Heart right ventricle (tissue), 16 donors: ENCODE data around the gene SELPLG. TPM values are rescaled to one million over a fixed set of nuclear protein-coding genes. Genes with fewer than 3 reads are reported as not detected.

ENCODE experiments used
- ATAC-seq, 8 donors: fragments of 200-7000 bp; cut with Tn5 transposase; one replicate each; pipeline ENCODE4 v1.9.1; 2020; ENCODE audit warnings: mild to moderate bottlenecking in 8 of 8, moderate library complexity in 8 of 8, moderate number of reproducible peaks in 1 of 8
- DNase-seq, 2 donors: peaks; one replicate each; pipeline ENCODE4 v3.0.0-alpha.2; 2020
- H3K27ac ChIP-seq, 10 donors: fragments of 200-600 bp; sonication (generic) in 2 of 10; one replicate each; pipeline versions ENCODE4 v1.5.0 to v1.8.0; 2020 to 2022; ENCODE audit warnings: mild to moderate bottlenecking in 3 of 10
- H3K27me3 ChIP-seq, 7 donors: fragments of 200-600 bp; one replicate each; pipeline ENCODE4 v1.8.0; 2021 to 2022; ENCODE audit warnings: mild to moderate bottlenecking in 2 of 7
- H3K36me3 ChIP-seq, 9 donors: fragments of 200-600 bp; sonication (generic) in 1 of 9; one replicate each; pipeline versions ENCODE4 v1.5.0 to v1.8.0; 2020 to 2022; ENCODE audit warnings: mild to moderate bottlenecking in 2 of 9
- H3K4me1 ChIP-seq, 9 donors: fragments of 200-600 bp; sonication (generic) in 1 of 9; one replicate each; pipeline versions ENCODE4 v1.5.0 to v1.8.0; 2020 to 2022; ENCODE audit warnings: mild to moderate bottlenecking in 4 of 9
- H3K4me3 ChIP-seq, 10 donors: fragments of 200-600 bp; sonication (generic) in 2 of 10; one replicate each; pipeline versions ENCODE4 v1.5.0 to v1.8.0; 2020 to 2022; ENCODE audit warnings: mild to moderate bottlenecking in 7 of 10, moderate library complexity in 2 of 10
- H3K9me3 ChIP-seq, 11 donors: fragments of 200-600 bp in 10 of 11; sonication (generic) in 2 of 11; one replicate each; pipeline versions ENCODE4 v1.5.0 to v1.8.0; 2013 to 2022; ENCODE audit warnings: mild to moderate bottlenecking in 2 of 11, control low read depth in 1 of 11, moderate library complexity in 1 of 11
- WGBS, 2 donors: extraction: QIAGEN DNeasy Blood & Tissue Kit; methylation state at CpG; one replicate each; pipeline ENCODE4 v1.1.7; 2013; ENCODE audit warnings: inconsistent platforms in 1 of 2; 5-methylcytosine and 5-hydroxymethylcytosine counted together
- intact Hi-C, 10 donors: fragments of 100-400 bp; cut with DNase I; formaldehyde crosslinking; loops; one replicate each; pipeline versions ENCODE4 v1.11.1 to v1.14.2; 2022
- polyA plus RNA-seq, 2 donors: library from polyadenylated mRNA; stranded (reverse); fragments of 200-250 nt; gene quantifications; one replicate each; pipeline ENCODE4 v1.2.3, GENCODE V29; 2013
- total RNA-seq, 10 donors: library from RNA; stranded (reverse); fragmentation: NEBNext Ultra II Directional in 3 of 10; extraction: Animal tissue kit (Norgen Biotek cat#: 25700) in 3 of 10; gene quantifications; one replicate each; pipeline versions ENCODE4 v1.2.1 to v1.2.4, GENCODE V29; 2021 to 2023
- TF ChIP-seq, protein P1 (sequence below), 9 donors: fragments of 200-600 bp; sonication (generic) in 2 of 9; IDR thresholded peaks; one replicate each; pipeline versions ENCODE4 v1.5.0 to v1.8.0; 2021 to 2022; ENCODE audit warnings: antibody characterized with exemption in 9 of 9, mild to moderate bottlenecking in 5 of 9, moderate library complexity in 1 of 9
- donor health status: Arrhythmogenic right ventricular cardiomyopathy.
- donor health status: ischemic (EF 13 %, LVEDD 7.1; RV severe dilation, severe dysfunction).
- donor health status: healthy with polysubstance abuse.
- donor health status: DM: no; HTN: yes; CAD: no.
- donor health status: DM: no; HTN: no; CAD: no.
- donor health status: ischemic (EF 25% LVEDD 6.9; RV normal size, moderate dysfunction).
- donor health status: ischemic (EF 25% LVEDD 5.7; RV mildly dilated, moderate dysfunction).
- donor health status: healthy.
- donor health status: DM: yes; HTN: yes; CAD: no.
- donor health status: Ischemic cardiomyopathy.
- donor health status: ischemic (EF 35%, LVEDD 5.7; RV mildly dilated, moderate dysfunction).
- donor health status: nonischemic (EF 11% LVEDD 7.7; RV severe dilation, severe dysfunction).
- donor health status: DM: yes; HTN: yes; CAD: no.
- donor health status: PGD.
- donor health status: ischemic (EF 29% LVEDD 5.4; RV normal size, mild dysfunction).
- donor health status: nonischemic (EF 23%, LVEDD 6.1; RV moderate dilation, normal function).

SELPLG gene
- total and polyA plus RNA-seq, 12 donors: 0.88 to 17.6 (median 2.4) TPM

DNA sequence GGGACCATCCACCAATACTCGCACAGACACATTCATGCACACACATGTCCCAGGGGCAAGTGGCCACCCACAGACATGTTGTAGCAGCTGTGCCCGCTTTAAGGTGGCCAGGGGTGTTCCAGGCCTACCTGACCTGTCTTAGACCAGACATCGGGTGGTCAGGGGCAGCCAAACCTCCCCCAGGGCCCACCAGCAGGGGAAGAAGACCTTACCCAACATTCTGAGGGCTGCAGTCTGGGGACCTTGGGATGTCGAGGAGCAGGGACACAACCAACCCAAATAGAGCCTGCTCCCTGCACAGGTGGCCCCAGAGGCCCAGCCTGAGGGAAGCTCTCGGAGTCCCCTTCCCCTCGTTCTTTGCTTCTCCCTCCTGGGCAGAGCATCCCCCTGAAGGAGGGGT, 34.2 kb downstream of the SELPLG start:
- Histone ChIP-seq H3K9me3 (no peaks in the 10 kb centered on the region), H3K27ac (no peak overlapping the region), H3K27me3 (peaks cover 0 to 3% (median 0%) of the 10 kb centered on the region in 7 donors), H3K4me3 (no peak overlapping the region), H3K36me3 (no peaks in the 10 kb centered on the region), H3K4me1 (peaks cover 0 to 3% (median 0%) of the 10 kb centered on the region in 9 donors)
- DNase-seq (no peak), ATAC-seq (no peak)
- WGBS, 2 donors: 83 to 84% methylated on average over 6 of the region's 6 CpGs
- TF ChIP-seq, protein P1, sequence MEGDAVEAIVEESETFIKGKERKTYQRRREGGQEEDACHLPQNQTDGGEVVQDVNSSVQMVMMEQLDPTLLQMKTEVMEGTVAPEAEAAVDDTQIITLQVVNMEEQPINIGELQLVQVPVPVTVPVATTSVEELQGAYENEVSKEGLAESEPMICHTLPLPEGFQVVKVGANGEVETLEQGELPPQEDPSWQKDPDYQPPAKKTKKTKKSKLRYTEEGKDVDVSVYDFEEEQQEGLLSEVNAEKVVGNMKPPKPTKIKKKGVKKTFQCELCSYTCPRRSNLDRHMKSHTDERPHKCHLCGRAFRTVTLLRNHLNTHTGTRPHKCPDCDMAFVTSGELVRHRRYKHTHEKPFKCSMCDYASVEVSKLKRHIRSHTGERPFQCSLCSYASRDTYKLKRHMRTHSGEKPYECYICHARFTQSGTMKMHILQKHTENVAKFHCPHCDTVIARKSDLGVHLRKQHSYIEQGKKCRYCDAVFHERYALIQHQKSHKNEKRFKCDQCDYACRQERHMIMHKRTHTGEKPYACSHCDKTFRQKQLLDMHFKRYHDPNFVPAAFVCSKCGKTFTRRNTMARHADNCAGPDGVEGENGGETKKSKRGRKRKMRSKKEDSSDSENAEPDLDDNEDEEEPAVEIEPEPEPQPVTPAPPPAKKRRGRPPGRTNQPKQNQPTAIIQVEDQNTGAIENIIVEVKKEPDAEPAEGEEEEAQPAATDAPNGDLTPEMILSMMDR (IDR thresholded peaks at IDR 0.05): no peak
- intact Hi-C loops: no loop called here

DNA sequence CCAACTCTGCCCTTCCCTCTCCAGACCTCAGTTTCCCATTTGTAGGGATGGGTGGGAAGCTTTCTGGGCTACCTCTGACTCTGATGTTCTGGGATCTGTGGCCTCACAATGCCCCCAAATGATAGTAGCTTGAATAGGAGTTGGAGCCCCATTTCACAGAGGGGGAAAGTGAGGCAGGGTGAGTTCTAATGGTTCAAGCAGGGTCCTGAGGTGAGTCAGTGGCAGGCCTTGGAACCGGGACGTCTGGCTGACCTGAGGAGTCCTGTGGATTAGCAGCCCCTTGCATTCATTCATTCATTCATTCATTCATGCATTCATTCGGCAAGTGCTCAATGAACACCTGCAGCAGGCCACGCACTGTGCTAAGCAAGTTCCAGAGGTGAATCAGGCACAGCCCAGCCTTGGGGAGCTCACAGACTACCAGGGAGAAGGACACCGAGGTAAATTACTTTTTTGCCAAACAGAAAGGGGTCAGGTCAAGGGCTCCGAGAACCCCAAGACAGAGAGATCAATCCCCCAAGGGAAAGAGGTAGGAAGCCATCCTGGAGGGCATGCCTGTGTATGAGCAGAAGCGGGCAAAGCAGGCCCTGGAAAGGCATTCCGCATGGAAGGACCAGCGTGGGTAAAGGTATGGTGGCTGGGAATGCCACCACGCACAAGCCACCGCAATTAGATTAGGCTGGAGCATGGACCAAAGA, 35.0 kb downstream of the SELPLG start:
- DNase-seq (no peak), ATAC-seq (no peak)
- H3K36me3 ChIP-seq: no peaks in the 10 kb centered on the region
- TF ChIP-seq, protein P1 (IDR thresholded peaks at IDR 0.05): no peak
- no peaks in the 10 kb centered on the region for H3K9me3 ChIP-seq
- no peaks in the 10 kb centered on the region for H3K4me1 ChIP-seq
- intact Hi-C loops: no loop called here
- peak overlapping the region in 1 of 10 donors; percentile 43 for H3K4me3 ChIP-seq
- H3K27me3 ChIP-seq: peaks cover 0 to 3% (median 0%) of the 10 kb centered on the region in 7 donors
- 88 to 92% methylated on average over 11 of the region's 11 CpGs for WGBS, 2 donors
- peak overlapping the region in 2 of 10 donors; percentile 41 to 57 for H3K27ac ChIP-seq

DNA sequence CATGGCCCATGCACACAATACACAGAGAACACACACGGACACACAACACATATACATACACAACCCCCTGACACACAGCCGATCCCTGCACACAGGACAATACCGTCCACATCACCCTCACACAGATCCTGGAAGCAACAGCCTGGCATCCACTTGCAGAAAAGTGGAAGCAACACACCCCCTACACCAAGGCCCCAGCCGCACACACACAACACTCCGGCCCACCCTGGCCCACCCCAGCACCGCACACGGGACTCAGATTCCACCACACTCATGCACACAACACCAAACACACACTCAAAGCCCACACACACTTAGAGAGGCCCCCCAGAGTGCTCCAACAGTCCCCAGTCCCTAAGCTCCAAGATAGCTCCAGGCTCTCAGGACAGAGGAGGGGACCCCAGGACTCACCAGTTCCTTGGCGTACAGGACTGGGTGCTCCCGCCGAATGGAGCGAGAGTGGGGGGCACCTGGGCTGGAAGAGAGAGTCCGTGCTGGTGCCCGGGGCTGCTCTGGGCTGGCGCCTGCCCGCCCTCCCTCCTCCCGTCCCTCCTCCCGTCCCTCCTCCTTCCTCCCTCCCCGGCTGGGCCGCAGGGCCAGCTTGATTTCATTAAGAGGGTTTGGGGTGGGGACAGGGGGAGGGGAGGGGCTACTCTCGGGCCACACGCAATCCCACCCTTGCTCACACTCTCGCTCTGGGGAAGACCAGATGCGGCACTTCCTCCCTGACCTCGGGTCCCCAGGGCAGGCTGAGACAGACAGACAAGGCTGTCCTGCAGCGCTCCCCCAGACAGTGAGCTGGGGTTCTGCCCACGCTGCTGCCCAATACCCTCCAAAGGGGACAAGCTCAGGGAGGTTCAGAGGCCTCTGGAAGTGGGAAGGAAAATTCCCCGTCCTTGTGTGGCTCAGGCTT, 35.9 kb downstream of the SELPLG start, which contains the start of gene TMEM119:
TSS of gene TMEM119 (minus strand) at position 526 of the 913 bp plus-strand sequence. CDS start 5,701 bp downstream, outside the sequence.
- ATAC-seq: peak; percentile 49 to 77 (median 68)
- TF ChIP-seq, protein P1 (IDR thresholded peaks at IDR 0.05): no peak
- DNase-seq: peak in 1 of 2 donors; percentile 38
- Histone ChIP-seq H3K36me3 (no peaks in the 10 kb centered on the region), H3K9me3 (no peaks in the 10 kb centered on the region), H3K27me3 (peaks cover 0 to 3% (median 0%) of the 10 kb centered on the region in 7 donors), H3K4me1 (no peaks in the 10 kb centered on the region), H3K4me3 (peak within 1 kb of the TSS in 7 of 10 donors; percentile 16 to 48 (median 40)), H3K27ac (peak within 1 kb of the TSS in 2 of 10 donors; percentile 44 to 57)
- 48% methylated on average over 25 to 27 of the region's 27 CpGs for WGBS, 2 donors
- intact Hi-C loops: no loop called here

DNA sequence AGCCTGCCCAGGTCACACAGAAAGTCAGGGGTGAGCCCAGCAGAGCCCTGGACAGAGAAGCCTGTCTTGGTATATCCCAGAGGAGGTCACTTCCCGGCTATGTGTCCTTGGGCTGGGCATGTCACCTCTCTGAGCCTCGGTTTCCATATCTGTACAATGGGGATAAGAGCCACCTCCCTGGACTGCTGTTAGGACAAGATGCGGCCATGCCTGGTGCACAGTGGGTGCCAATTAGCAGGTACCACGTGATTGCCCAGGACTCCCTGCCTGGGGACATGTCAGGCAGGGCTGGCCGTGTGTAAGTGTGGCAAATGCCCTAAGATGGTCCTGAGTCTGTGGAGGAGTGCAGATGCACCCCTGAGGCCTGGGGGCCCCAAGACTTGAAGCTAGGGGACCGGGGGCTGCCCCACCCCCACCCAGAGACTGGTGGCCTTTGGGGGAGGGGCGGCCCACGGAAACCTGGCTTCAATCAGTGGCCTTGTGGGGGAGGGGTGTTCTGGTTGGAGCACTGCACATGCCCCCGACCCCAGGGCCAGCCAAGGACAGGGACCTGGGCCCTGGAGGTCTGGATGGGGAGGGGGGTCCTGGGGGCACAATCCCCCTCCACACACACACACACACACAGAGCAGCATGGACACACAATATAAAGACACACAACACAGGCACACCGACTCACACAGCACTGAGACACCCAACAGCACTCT, 36.7 kb downstream of the SELPLG start:
- no peaks in the 10 kb centered on the region for H3K36me3 ChIP-seq
- H3K27ac ChIP-seq: peak overlapping the region in 2 of 10 donors; percentile 44 to 57
- intact Hi-C loops: no loop called here
- TF ChIP-seq, protein P1 (IDR thresholded peaks at IDR 0.05): no peak
- H3K9me3 ChIP-seq: no peaks in the 10 kb centered on the region
- ATAC-seq: peak in 2 of 8 donors; percentile 3 to 5
- H3K27me3 ChIP-seq: peaks cover 0 to 3% (median 0%) of the 10 kb centered on the region in 7 donors
- DNase-seq: no peak
- H3K4me3 ChIP-seq: peak overlapping the region in 7 of 10 donors; percentile 16 to 48 (median 40)
- WGBS, 2 donors: 53 to 55% methylated on average over 10 of the region's 10 CpGs
- no peaks in the 10 kb centered on the region for H3K4me1 ChIP-seq
